ENCODE data around the gene LGMN. TPM values are rescaled to one million over a fixed set of nuclear protein-coding genes. Genes with fewer than 3 reads are reported as not detected.

The LGMN gene
- total RNA-seq = 100 to 1,000 TPM in 2 of 4 donors, 10 to 100 TPM in 2; 96.7 to 243 (median 130) TPM

GRCh38 chr14:92748259-92749016 lies at the start of gene LGMN:
LGMN (minus strand) TSS chr14:92748627; CDS start chr14:92732786, 15,841 bp downstream.
- TF ChIP-seq, protein P1, sequence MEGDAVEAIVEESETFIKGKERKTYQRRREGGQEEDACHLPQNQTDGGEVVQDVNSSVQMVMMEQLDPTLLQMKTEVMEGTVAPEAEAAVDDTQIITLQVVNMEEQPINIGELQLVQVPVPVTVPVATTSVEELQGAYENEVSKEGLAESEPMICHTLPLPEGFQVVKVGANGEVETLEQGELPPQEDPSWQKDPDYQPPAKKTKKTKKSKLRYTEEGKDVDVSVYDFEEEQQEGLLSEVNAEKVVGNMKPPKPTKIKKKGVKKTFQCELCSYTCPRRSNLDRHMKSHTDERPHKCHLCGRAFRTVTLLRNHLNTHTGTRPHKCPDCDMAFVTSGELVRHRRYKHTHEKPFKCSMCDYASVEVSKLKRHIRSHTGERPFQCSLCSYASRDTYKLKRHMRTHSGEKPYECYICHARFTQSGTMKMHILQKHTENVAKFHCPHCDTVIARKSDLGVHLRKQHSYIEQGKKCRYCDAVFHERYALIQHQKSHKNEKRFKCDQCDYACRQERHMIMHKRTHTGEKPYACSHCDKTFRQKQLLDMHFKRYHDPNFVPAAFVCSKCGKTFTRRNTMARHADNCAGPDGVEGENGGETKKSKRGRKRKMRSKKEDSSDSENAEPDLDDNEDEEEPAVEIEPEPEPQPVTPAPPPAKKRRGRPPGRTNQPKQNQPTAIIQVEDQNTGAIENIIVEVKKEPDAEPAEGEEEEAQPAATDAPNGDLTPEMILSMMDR (IDR thresholded peaks at IDR 0.05; ENCODE audit: low read depth) = no peak

DNA sequence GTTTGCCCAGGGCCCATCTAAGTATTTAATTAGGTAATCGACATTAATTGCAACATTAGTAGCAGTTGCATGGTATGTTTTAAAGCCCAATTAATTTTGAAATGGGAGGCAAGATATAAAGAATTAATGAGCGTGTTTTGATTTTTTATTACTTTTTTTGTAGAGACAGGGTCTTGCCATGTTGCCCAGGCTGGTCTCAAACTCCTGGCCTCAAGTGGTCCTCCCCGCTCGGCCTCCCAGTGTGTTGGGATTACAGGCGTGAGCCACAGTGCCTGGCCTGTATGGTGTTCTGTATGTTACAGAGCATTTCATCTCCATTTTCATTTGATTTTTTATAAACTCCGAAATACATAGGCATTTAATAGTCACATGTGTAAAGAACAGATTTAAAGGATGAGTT lies 46.5 kb upstream of the LGMN start:
- TF ChIP-seq, protein P1 (IDR thresholded peaks at IDR 0.05; ENCODE audit: low read depth) = no peak

GRCh38 chr14:92794547-92794941 lies 46.1 kb upstream of the LGMN start:
- TF ChIP-seq, protein P1 (IDR thresholded peaks at IDR 0.05; ENCODE audit: low read depth) = no peak

DNA sequence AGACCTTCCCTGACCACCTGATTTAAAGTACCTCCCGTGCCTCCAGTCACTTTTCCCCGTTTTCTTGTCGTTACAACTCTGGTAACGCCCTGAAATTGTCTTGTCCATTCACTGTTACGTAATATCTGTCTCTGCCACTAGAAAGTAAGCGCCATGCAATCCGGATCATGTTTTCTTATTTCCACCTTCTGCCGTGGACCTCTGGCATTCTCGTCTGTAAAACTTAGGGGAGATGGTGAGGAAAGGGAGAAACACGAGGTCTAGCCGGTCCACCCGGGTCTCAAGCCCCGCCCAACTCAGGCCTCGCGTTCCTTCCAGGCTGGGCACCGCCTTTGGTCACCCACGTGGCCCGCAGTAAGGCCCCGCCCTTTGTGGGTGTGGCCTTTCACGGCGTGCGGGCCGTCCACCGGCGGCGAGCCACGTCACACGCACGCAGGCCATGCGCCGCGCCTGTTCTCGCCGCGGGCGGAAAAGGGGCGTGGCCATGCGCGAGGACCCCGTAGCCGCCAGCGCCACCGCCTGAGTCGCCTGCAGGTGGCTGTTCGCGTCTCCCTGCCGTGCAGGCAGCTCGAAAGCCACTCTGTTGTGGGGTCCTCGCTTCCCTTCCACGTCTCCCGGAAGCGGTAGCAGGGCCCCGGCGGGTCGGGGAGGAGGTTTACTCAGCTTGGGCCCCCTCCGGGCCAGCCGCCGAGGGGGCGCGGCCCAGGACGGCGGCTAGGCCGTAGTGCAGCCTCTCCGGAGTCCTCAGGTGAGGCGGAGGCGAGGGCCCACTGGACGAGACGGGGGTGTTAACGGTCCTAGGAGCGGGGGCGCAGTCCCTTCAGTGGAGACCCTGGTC lies 45.5 kb upstream of the LGMN start, which contains the start of gene GOLGA5:
Gene GOLGA5, plus strand, starts transcription at position 597 of the 838 bp plus-strand sequence. CDS start 3,133 bp downstream, outside the sequence.
- TF ChIP-seq, protein P1 (IDR thresholded peaks at IDR 0.05; ENCODE audit: low read depth) = no peak

GRCh38 chr14:92792885-92793284 lies 44.5 kb upstream of the LGMN start:
- TF ChIP-seq, protein P1 (IDR thresholded peaks at IDR 0.05; ENCODE audit: low read depth) = no peak

GRCh38 chr14:92789457-92790089 lies 41.1 kb upstream of the LGMN start:
- TF ChIP-seq, protein P1 (IDR thresholded peaks at IDR 0.05; ENCODE audit: low read depth) = no peak
